ENCODE measurements around the gene TEX2. TPM values are rescaled to one million over a fixed set of nuclear protein-coding genes. Genes with fewer than 3 reads are reported as not detected.
"Not testable (repeated sequence)": the region's sequence is repeated elsewhere in the genome, so short reads cannot be mapped to it uniquely, and the experiment has no call there.

TEX2 gene
- total RNA-seq, 1 experiment from 2014 or later = 10.8 TPM

DNA sequence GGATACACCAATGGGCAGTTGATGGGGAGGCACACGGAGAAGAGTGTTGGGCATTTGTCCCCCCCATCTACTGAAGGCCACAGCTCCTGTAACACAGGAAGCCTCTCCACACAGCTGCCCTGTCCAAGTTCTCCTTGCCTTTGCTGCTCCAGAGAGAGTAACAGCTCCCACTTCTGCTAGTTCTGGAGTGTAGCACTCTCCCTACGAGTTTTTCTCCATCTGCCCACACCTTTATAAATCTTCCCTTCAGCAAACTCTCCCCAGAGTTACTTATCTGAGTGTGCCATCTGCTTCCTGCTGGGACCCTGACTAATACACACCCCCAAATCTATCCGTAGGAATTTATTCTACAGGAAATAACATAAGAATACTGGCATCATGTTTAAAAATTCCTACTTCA lies 90.5 kb downstream of the TEX2 start (continued):
- TF ChIP-seq, protein P1, sequence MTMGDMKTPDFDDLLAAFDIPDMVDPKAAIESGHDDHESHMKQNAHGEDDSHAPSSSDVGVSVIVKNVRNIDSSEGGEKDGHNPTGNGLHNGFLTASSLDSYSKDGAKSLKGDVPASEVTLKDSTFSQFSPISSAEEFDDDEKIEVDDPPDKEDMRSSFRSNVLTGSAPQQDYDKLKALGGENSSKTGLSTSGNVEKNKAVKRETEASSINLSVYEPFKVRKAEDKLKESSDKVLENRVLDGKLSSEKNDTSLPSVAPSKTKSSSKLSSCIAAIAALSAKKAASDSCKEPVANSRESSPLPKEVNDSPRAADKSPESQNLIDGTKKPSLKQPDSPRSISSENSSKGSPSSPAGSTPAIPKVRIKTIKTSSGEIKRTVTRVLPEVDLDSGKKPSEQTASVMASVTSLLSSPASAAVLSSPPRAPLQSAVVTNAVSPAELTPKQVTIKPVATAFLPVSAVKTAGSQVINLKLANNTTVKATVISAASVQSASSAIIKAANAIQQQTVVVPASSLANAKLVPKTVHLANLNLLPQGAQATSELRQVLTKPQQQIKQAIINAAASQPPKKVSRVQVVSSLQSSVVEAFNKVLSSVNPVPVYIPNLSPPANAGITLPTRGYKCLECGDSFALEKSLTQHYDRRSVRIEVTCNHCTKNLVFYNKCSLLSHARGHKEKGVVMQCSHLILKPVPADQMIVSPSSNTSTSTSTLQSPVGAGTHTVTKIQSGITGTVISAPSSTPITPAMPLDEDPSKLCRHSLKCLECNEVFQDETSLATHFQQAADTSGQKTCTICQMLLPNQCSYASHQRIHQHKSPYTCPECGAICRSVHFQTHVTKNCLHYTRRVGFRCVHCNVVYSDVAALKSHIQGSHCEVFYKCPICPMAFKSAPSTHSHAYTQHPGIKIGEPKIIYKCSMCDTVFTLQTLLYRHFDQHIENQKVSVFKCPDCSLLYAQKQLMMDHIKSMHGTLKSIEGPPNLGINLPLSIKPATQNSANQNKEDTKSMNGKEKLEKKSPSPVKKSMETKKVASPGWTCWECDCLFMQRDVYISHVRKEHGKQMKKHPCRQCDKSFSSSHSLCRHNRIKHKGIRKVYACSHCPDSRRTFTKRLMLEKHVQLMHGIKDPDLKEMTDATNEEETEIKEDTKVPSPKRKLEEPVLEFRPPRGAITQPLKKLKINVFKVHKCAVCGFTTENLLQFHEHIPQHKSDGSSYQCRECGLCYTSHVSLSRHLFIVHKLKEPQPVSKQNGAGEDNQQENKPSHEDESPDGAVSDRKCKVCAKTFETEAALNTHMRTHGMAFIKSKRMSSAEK (CRISPR knock-in tag; IDR thresholded peaks at IDR 0.05; ENCODE audit: borderline replicate concordance) = no peak

- ATAC-seq = no peak
- no peak overlapping the region for H3K27ac Mint-ChIP-seq
Observed at GRCh38 chr17:64171041-64171440, 92.0 kb downstream of the TEX2 start.

DNA sequence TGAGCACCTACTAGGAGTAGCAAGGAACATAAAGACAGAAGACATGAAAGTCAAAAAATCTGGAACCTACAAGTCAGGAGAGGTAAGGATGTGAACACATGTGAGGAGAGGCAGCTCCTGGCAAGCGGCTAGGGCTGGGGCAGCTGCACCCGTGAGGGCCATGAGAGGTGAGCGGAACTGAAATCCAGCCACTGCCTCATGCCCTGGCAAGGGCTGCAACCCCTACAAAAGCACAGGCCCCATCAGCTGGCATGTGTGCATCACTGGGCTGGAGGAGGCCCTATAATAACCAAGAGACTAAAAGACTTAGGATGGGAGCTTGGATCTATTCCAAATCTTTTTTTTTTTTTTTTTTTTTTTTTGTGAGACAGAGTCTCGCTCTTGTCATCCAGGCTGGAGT lies 92.8 kb downstream of the TEX2 start:
- Mint-ChIP-seq H3K4me1 (no peaks in the 10 kb centered on the region), H3K27ac (no peak overlapping the region), H3K36me3 (no peaks in the 10 kb centered on the region; the same call in 1 of the 2 replicates), H3K27me3 (ENCODE audit: low read depth) (no peaks in the 10 kb centered on the region), H3K4me3 (no peak overlapping the region), H3K9me3 (no peaks in the 10 kb centered on the region)
- no peak for DNase-seq (ENCODE audit: low spot score)
- POLR2A ChIA-PET = no interaction called here
- no peak for ATAC-seq
- CTCF ChIA-PET = interaction anchor here (0.6 to 2.4 kb wide), 4 partner anchors 37 to 321 kb away, joined by 3 to 7 read pairs (median 4); no protein-coding TSS in a partner anchor
- TF ChIP-seq GTF2I (CRISPR knock-in tag; conservative IDR thresholded peaks at IDR 0.05) = no peak
- no peak for TF ChIP-seq JAZF1 (CRISPR knock-in tag; IDR thresholded peaks at IDR 0.05)
- TF ChIP-seq ZNF232 (CRISPR knock-in tag; IDR thresholded peaks at IDR 0.05) = no peak
- TF ChIP-seq CBFB (CRISPR knock-in tag; IDR thresholded peaks at IDR 0.05; ENCODE audit: low read depth) = no peak
- no peak for TF ChIP-seq ERG (CRISPR knock-in tag; IDR thresholded peaks at IDR 0.05)
- TF ChIP-seq, protein P2, sequence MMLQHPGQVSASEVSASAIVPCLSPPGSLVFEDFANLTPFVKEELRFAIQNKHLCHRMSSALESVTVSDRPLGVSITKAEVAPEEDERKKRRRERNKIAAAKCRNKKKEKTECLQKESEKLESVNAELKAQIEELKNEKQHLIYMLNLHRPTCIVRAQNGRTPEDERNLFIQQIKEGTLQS (CRISPR knock-in tag; conservative IDR thresholded peaks at IDR 0.05) = no peak
- no peak for TF ChIP-seq MLX (CRISPR knock-in tag; IDR thresholded peaks at IDR 0.05)
- TF ChIP-seq, protein P3, sequence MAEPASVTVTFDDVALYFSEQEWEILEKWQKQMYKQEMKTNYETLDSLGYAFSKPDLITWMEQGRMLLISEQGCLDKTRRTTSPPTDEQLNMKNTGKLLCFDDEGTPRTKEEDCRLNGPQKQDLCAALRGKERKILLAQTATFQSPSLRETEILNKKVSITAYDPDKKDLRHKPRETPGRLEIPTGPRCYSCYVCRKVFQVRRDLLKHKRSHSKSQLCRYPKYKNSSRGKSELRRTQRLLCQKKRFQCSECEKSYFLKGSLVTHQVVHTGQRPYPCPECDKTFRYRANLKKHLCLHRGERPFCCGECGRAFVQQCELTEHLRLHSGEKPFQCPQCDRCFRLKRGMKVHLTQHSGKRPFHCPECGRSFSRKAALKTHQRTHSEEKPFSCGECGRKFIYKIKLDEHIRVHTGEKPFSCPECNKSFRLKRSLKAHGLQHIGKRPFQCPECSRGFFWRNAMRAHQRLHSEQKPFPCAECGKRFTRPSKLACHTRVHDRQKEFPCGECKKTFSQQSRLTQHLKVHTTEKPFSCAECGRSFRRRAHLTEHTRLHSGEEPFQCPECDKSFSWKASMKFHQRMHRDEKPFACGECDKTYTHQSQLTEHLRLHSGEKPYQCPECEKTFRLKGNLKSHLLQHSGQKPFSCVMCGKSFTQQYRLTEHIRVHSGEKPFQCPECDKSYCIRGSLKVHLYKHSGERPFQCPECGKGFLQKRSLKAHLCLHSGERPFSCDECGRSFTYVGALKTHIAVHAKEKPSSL (CRISPR knock-in tag; conservative IDR thresholded peaks at IDR 0.05) = no peak
- TF ChIP-seq, protein P4, sequence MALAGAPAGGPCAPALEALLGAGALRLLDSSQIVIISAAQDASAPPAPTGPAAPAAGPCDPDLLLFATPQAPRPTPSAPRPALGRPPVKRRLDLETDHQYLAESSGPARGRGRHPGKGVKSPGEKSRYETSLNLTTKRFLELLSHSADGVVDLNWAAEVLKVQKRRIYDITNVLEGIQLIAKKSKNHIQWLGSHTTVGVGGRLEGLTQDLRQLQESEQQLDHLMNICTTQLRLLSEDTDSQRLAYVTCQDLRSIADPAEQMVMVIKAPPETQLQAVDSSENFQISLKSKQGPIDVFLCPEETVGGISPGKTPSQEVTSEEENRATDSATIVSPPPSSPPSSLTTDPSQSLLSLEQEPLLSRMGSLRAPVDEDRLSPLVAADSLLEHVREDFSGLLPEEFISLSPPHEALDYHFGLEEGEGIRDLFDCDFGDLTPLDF (CRISPR knock-in tag; IDR thresholded peaks at IDR 0.05) = no peak
- no peak for TF ChIP-seq SMAD4 (CRISPR knock-in tag; IDR thresholded peaks at IDR 0.05)
- TF ChIP-seq ETV6 (CRISPR knock-in tag; IDR thresholded peaks at IDR 0.05) = no peak
- no peak for TF ChIP-seq NR2C2 (CRISPR knock-in tag; IDR thresholded peaks at IDR 0.05)

More at GRCh38 chr17:64171041-64171440, 92.0 kb downstream of the TEX2 start:
- POLR2A ChIA-PET = no interaction called here
- no peak for DNase-seq (ENCODE audit: low spot score)
- H3K4me3 Mint-ChIP-seq = no peak overlapping the region
- CTCF ChIA-PET = interaction anchor here (0.6 to 1.3 kb wide), 3 partner anchors 143 to 282 kb away, joined by 3 to 4 read pairs (median 3); no protein-coding TSS in a partner anchor
- no peaks in the 10 kb centered on the region for H3K27me3 Mint-ChIP-seq (ENCODE audit: low read depth)
- no peaks in the 10 kb centered on the region; the same call in 1 of the 2 replicates for H3K36me3 Mint-ChIP-seq
- H3K9me3 Mint-ChIP-seq = no peaks in the 10 kb centered on the region
- H3K4me1 Mint-ChIP-seq = no peaks in the 10 kb centered on the region
- TF ChIP-seq, protein P5, sequence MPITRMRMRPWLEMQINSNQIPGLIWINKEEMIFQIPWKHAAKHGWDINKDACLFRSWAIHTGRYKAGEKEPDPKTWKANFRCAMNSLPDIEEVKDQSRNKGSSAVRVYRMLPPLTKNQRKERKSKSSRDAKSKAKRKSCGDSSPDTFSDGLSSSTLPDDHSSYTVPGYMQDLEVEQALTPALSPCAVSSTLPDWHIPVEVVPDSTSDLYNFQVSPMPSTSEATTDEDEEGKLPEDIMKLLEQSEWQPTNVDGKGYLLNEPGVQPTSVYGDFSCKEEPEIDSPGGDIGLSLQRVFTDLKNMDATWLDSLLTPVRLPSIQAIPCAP (CRISPR knock-in tag; IDR thresholded peaks at IDR 0.05) = no peak
- no peak for TF ChIP-seq RELA (CRISPR knock-in tag; IDR thresholded peaks at IDR 0.05; ENCODE audit: borderline replicate concordance)

GRCh38 chr17:64167666-64168065 lies 95.4 kb downstream of the TEX2 start:
- H3K27ac Mint-ChIP-seq; DNase-seq (ENCODE audit: low spot score); ATAC-seq; H3K4me3 Mint-ChIP-seq; H3K36me3 Mint-ChIP-seq; POLR2A ChIA-PET; H3K27me3 Mint-ChIP-seq (ENCODE audit: low read depth); H3K9me3 Mint-ChIP-seq; H3K4me1 Mint-ChIP-seq: not testable (repeated sequence)
- CTCF ChIA-PET = interaction anchor here (0.8 to 1.5 kb wide), 3 partner anchors 114 to 142 kb away, joined by 4 to 6 read pairs (median 4); no protein-coding TSS in a partner anchor

Data from WTC11 (cell line).